Osteocyte (in vitro differentiated cells): Measurements from ENCODE around the gene CLEC4D. TPM values are rescaled to one million over a fixed set of nuclear protein-coding genes. Genes with fewer than 3 reads are reported as not detected.

ENCODE experiments used
- DNase-seq: peaks from one replicate; pipeline ENCODE4 v3.0.0; 2021; ENCODE audit warnings: mixed read lengths; ENCODE audit not compliant: unreplicated experiment; ENCODE audit errors: extremely low spot score
- H3K27ac Mint-ChIP-seq: one replicate; pipeline ENCODE4 v1.8.0; 2021; ENCODE audit warnings: mild to moderate bottlenecking, mixed read lengths; ENCODE audit not compliant: unreplicated experiment
- H3K27me3 Mint-ChIP-seq: one replicate; pipeline ENCODE4 v1.8.0; 2021; ENCODE audit warnings: mixed read lengths; ENCODE audit not compliant: unreplicated experiment
- H3K36me3 Mint-ChIP-seq: one replicate; pipeline ENCODE4 v1.8.0; 2021; ENCODE audit warnings: mixed read lengths; ENCODE audit not compliant: unreplicated experiment
- H3K4me1 Mint-ChIP-seq: one replicate; pipeline ENCODE4 v1.8.0; 2021; ENCODE audit warnings: mixed read lengths; ENCODE audit not compliant: unreplicated experiment
- H3K4me3 Mint-ChIP-seq: one replicate; pipeline ENCODE4 v1.8.0; 2021; ENCODE audit warnings: mild to moderate bottlenecking, moderate library complexity, mixed read lengths; ENCODE audit not compliant: unreplicated experiment
- H3K9me3 Mint-ChIP-seq: one replicate; pipeline ENCODE4 v1.8.0; 2021; ENCODE audit warnings: mixed read lengths; ENCODE audit not compliant: unreplicated experiment
- total RNA-seq: library from RNA; stranded (reverse); gene quantifications from 2 replicates; pipeline ENCODE4 v1.2.1, GENCODE V29; 2021
- TF ChIP-seq, protein P1 (sequence below): fragments of 200-600 bp; sonication (generic); IDR thresholded peaks from 2 replicates; pipeline ENCODE4 v1.5.0; 2021; ENCODE audit warnings: antibody characterized with exemption, mild to moderate bottlenecking, moderate library complexity

The CLEC4D gene
- total RNA-seq, 1 donor from 2014 or later, result not detected

DNA sequence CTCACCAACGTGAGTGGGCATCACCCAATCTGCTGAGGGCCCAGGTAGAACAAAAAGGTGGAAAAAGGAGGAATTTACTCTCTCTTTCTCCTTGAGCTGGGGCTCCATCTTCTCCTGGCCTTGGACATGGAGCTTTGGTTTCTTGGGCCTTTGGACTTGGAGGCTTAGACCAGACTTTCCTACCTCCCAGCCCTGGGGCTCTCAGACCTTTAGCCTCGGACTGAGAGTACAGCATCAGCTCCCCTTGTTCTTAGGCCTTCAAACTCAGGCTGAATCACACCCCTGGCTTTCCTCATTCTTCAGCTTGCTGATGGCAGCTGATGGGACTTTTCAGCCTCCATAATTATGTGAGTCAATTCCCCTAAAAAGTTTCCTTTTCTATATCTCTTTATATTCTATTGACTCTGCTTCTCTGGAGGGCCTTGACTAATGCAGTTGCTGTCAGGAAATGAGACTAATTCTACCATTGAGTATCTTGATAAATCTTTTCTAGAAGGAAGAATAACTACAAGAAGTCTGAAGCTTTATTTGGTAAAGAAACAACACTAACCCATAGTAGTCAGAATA lies 43.3 kb downstream of the CLEC4D start:
- no peaks in the 10 kb centered on the region for H3K4me1 Mint-ChIP-seq
- TF ChIP-seq, protein P1, sequence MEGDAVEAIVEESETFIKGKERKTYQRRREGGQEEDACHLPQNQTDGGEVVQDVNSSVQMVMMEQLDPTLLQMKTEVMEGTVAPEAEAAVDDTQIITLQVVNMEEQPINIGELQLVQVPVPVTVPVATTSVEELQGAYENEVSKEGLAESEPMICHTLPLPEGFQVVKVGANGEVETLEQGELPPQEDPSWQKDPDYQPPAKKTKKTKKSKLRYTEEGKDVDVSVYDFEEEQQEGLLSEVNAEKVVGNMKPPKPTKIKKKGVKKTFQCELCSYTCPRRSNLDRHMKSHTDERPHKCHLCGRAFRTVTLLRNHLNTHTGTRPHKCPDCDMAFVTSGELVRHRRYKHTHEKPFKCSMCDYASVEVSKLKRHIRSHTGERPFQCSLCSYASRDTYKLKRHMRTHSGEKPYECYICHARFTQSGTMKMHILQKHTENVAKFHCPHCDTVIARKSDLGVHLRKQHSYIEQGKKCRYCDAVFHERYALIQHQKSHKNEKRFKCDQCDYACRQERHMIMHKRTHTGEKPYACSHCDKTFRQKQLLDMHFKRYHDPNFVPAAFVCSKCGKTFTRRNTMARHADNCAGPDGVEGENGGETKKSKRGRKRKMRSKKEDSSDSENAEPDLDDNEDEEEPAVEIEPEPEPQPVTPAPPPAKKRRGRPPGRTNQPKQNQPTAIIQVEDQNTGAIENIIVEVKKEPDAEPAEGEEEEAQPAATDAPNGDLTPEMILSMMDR, result no peak
- no peaks in the 10 kb centered on the region for H3K36me3 Mint-ChIP-seq
- H3K27ac Mint-ChIP-seq, result no peak overlapping the region
- H3K27me3 Mint-ChIP-seq, result peaks cover 4% of the 10 kb centered on the region
- no peak for DNase-seq
- peaks cover 7% of the 10 kb centered on the region for H3K9me3 Mint-ChIP-seq
- H3K4me3 Mint-ChIP-seq, result no peak overlapping the region

DNA sequence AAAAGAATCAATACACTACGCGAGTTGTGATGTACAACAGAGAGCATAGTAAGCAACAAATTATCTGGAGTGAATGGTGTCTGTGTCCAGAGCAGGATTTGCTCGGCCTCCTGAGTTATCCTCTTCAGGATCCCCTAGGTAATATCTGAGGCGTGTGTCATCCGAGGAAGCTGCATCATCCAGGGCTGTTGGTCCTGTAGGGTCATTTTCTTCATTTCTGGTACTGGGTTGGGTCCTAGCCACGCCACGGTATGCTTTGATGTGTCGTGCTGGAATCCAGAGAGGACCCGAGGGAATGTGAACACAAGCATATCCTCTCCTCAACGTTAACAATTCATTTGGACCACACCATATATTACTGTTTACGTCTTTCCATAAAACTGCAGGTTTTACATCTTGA lies 46.4 kb downstream of the CLEC4D start:
- H3K9me3 Mint-ChIP-seq, result peaks cover 12% of the 10 kb centered on the region
- no peak overlapping the region for H3K4me3 Mint-ChIP-seq
- no peak overlapping the region for H3K27ac Mint-ChIP-seq
- TF ChIP-seq, protein P1, result no peak
- no peaks in the 10 kb centered on the region for H3K36me3 Mint-ChIP-seq
- H3K4me1 Mint-ChIP-seq, result no peaks in the 10 kb centered on the region
- no peaks in the 10 kb centered on the region for H3K27me3 Mint-ChIP-seq
- DNase-seq, result no peak

DNA sequence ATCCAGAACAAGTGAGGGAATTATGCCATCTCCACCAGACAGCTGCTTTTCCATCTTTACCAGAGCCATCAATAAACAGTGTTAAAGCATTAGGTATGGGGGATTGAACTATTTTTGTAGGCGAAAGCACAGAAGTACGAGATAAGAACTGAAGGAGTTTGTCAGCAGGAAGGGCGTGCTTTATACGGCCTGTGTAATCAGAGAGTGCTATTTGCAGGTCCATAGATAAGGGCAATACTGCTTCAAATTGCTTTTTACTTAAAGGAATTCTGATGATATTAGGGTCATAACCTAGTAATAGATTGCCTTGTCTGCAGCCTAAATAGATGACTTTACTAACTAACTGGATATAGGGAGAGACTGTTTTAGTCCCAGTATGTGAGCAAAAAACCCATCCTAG lies 47.7 kb downstream of the CLEC4D start:
- H3K36me3 Mint-ChIP-seq, result no peaks in the 10 kb centered on the region
- peaks cover 12% of the 10 kb centered on the region for H3K9me3 Mint-ChIP-seq
- TF ChIP-seq, protein P1, result no peak
- no peak overlapping the region for H3K27ac Mint-ChIP-seq
- no peaks in the 10 kb centered on the region for H3K27me3 Mint-ChIP-seq
- DNase-seq, result no peak
- H3K4me3 Mint-ChIP-seq, result no peak overlapping the region
- H3K4me1 Mint-ChIP-seq, result no peaks in the 10 kb centered on the region

DNA sequence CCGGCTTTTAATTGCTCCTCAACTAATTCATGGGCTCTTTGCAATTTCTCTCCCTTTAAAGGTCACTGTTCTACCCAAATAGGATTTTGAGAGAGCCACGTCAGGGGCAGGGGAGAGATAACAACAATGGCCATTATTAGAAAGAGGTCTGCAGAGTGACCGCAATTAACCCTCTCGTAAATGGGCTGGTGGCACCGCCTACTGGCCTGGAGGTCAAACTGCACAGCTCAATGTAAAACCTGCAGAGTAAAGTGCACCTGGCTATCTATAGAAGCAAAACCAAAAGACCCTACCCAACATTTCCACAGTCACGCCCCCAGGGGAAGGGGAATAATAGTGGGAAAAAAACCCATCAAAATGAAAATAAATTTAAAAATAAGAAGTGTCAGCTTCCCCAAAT lies 49.0 kb downstream of the CLEC4D start:
- no peak for DNase-seq
- Mint-ChIP-seq H3K36me3 (no peaks in the 10 kb centered on the region), H3K27me3 (no peaks in the 10 kb centered on the region)

DNA sequence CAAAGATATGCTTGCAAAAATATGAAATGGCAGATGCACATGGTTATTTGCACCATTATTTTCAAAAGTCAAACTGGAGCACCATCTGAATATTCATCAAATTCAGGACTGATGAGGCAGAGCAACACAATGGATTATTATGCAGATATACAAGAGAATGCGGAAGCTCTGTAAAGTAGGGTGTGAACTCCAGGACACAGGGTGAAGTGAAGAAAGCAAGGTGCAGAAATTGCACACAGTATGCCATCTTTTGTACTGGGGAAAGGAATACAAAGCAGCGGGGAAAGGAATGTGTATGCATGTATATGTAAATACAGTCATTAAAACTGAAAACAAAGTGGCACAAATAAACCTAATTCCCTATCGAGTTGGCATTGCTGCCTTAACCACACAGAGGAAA lies 50.1 kb downstream of the CLEC4D start:
- H3K4me3 Mint-ChIP-seq, result no peak overlapping the region
- H3K27me3 Mint-ChIP-seq, result no peaks in the 10 kb centered on the region
- no peaks in the 10 kb centered on the region for H3K36me3 Mint-ChIP-seq
- no peak for DNase-seq
- H3K9me3 Mint-ChIP-seq, result peaks cover 12% of the 10 kb centered on the region
- H3K27ac Mint-ChIP-seq, result no peak overlapping the region
- TF ChIP-seq, protein P1, result no peak
- H3K4me1 Mint-ChIP-seq, result no peaks in the 10 kb centered on the region

More for the DNA sequence above, 49.0 kb downstream of the CLEC4D start:
- TF ChIP-seq, protein P1, result no peak
- H3K4me3 Mint-ChIP-seq, result no peak overlapping the region
- peaks cover 12% of the 10 kb centered on the region for H3K9me3 Mint-ChIP-seq
- H3K4me1 Mint-ChIP-seq, result no peaks in the 10 kb centered on the region
- H3K27ac Mint-ChIP-seq, result no peak overlapping the region
